HG03378 (cell line): ENCODE measurements around the gene ELP2.
"Not testable (repeated sequence)": the region's sequence is repeated elsewhere in the genome, so short reads cannot be mapped to it uniquely, and the experiment has no call there.

Source experiments
- ATAC-seq: cut with Tn5 transposase; IDR thresholded peaks from one replicate; pipeline ENCODE4 v1.9.1; 2021; ENCODE audit warnings: mild to moderate bottlenecking, moderate library complexity; ENCODE audit not compliant: unreplicated experiment

The ELP2 gene

DNA sequence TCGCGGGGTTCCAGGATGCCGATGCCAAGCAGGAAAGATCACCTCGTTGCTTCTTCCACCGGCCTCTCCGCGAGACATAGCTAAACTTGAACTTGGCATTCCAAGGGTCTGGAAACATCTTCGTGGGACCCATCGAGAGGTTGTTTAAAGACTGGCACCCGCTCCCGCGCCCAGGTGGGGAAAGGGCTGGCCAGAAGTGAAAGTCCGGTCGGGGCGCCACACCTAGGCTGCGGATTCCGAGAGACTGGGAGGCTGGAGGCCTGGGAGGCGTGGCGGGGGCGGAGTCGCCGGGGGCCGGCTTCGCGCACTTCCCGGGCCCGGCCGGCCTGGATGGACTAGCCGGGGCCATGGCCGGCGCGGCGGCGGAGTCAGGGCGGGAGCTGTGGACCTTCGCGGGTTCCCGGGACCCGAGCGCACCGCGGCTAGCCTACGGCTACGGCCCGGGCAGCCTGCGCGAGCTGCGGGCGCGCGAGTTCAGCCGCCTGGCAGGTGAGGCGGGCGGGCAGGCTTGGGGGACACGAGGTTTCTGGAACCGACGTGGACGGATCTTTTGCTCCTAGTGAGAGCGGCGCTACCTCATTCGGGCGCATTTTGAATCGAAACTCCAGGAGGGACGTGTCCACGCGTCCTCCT is 57.6 kb downstream of the ELP2 start, which contains the start of gene MOCOS:
Gene MOCOS (plus strand): TSS at position 305 of the 633 bp plus-strand sequence. CDS start 43 bp downstream, at position 348.
- peak; percentile 64 for ATAC-seq

DNA sequence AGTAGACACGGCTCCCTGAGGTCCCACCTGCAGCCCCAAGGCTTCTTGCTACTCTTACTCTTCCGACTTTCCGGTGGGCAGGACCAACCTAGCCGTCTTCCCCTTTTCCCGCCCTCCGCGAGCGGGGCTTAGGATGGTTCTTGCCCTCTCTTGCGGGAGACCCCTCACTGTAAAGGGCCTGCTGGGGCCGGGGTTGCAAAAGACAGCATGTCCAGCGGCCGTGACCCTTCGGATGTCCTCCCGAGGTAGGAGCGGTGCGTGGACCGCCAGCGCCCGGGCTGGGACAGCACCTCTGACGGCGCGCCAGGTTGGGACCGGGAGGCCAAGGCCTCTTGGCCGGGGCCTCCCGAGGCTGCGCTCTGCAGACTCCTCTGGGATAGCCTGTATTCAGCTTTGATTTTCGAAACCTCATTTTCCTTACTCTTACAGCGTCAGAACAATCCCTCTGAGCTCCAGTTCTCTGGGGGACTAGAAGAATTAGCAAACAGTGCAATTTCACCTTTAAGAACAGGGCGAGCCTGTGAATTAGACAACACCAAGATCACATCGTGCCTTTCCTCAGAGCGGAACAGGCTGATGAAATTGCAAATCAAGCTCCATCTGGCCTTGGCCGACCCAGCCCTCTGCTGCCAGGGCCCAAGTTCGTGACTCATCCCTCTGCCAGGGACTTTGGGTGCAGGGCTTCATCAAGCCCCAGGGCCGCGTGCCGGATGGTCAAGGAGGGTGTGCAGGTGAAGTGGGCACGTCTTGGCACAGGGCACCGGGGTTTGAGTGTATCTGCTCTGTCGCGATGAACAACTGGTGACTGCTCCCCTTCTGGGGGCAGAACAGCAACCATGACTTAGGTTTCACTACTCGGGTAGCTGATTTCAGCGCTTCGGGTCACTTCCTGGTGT is 58.4 kb downstream of the ELP2 start:
- ATAC-seq = no peak

DNA sequence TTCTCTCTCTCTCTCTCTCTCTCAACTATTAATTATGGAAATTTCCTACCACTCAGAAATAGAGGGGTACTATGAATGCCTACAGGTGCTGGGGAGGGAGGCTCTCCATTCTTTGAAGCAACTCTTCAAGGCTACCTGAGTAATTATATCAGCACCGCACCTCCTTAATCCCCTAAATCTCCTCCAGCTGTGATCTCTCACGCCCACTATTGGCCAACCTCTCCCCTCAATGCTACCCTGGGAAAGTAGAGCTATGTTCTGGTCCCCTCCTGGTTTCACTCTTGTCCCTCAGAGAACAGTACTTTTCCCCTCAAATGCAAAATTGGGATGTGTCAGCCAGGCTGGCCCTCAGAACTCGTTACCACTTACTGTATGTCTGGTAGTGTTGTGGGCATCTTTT is 59.2 kb downstream of the ELP2 start:
- ATAC-seq = no peak

GRCh38 chr18:36189486-36189885 is 59.8 kb downstream of the ELP2 start:
- no peak for ATAC-seq

DNA sequence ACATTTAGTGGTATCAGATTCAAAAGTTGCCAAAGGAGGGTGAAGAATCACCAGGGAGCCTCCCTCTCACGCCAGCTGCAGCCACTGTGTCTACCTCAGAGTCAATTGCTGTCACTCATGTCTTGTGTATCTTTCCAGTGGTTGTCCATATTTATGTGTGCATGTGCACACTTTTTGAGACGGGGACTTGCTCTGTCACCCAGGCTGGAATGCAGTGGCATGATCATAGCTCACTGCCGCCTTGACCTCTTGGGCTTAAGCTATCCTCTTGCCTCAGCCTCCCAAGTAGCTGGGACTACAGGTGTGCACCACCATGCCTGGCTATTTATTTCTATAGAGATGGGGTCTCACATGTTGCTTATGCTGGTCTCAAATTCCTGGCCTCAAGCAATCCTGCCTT is 61.6 kb downstream of the ELP2 start:
- ATAC-seq = no peak

DNA sequence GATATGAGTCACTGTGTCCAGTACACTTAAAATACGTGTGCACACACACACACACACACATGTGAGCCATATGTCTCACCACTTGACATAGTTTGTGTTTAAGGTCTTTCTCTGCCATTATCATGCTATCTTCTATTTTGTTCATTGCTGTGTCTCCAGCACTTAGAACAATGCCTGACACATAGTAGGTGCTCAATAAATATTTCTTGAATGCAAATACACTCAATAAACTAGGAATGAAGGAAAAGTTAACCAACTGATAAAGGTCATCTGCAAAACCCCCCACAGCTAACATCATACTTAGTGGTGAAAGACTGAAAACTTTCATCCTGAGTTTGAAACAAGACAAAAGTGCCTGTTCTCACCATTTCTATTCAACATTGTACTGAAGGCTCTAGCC is 62.0 kb downstream of the ELP2 start:
- no peak for ATAC-seq

GRCh38 chr18:36194600-36195315 is 65.1 kb downstream of the ELP2 start:
- ATAC-seq = no peak

GRCh38 chr18:36195427-36196122 is 65.9 kb downstream of the ELP2 start:
- ATAC-seq = no peak

DNA sequence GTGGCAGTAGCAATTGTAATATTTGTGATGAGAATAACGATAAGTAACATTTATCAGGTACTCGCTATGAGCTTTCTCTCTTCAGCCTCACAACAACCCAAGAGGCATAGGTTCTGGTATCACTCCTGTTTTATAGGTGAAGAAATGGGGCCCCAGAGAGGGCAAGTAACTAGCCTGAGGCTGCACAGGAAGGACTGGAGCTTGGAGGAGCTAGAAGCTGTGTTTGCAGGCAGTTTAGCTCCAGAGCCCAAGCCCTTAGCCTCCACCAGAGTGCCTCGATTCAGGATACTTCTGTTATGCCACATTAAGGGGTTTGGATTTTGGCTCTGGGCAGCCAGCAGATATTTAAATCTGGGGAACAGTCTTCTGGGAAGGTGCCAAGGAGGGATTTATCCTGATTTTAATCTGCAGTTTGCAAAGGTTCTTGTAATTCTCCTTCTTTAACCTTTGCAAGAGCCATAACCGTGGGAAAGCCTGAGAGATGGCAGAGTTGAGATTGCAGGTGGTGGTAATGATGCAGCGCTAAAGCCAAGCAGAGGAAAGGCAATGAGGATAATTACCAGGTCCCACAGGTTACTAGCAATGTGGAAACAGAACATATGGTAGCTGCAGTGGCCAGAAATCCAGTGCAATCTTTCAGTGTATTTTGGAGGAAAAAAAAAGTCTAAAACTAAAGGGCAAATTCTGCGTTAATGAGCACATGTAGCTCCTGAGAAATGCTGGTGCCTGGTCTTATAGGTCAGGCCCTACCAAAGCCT is 66.7 kb downstream of the ELP2 start:
- no peak for ATAC-seq

- no peak for ATAC-seq
Measured at GRCh38 chr18:36197511-36198166, 67.9 kb downstream of the ELP2 start.

DNA sequence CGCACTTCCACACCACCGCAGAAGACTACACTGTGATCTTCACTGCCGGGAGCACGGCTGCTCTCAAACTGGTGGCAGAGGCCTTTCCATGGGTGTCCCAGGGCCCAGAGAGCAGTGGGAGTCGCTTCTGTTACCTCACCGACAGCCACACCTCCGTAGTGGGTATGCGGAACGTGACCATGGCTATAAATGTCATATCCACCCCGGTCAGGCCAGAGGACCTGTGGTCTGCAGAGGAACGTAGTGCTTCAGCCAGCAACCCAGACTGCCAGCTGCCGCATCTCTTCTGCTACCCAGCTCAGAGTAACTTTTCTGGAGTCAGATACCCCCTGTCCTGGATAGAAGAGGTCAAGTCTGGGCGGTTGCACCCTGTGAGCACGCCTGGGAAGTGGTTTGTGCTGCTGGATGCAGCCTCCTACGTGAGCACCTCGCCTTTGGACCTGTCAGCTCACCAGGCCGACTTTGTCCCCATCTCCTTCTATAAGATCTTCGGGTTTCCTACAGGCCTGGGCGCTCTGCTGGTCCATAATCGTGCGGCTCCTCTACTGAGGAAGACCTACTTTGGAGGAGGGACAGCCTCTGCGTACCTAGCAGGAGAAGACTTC is 70.1 kb downstream of the ELP2 start:
- ATAC-seq = no peak

DNA sequence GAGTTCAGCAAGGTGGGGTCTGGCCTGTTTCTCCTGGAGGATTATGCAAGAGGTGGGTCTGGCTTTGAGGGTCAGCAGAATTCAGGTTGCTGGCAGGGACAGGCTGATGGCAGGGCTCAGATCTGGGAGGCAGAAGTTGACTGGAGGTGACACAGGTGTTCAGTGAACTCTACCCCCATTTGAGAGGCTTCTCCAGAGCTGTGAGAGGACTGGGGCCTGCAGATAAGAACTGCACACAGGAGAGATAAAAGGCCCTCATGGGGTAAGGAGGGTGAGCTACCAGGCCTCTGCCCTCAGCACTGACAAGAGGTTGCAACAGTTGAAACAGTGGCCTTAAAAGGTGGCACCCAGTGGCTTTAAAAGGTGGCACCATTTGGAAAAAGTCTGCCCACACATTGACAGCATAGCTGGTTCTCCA is 70.7 kb downstream of the ELP2 start:
- ATAC-seq = no peak

DNA sequence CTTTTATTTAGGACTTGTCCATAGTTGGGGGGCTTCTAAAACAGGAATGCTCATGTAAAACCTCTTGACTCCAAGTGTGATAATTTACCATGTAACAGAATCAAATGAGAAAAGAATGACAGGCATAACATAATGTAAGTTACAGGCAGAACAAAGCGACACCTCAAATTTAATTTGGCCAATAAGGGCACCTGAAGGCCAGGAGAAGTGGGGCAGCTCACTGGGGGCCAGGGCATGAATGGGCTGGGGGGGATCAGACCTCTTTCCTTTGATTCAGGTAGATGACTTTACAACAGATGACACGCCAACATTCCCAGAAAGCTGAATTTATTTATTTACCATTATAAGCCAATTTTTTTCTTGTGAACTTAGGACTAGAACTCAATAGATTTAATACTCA is 72.1 kb downstream of the ELP2 start:
- ATAC-seq = no peak

DNA sequence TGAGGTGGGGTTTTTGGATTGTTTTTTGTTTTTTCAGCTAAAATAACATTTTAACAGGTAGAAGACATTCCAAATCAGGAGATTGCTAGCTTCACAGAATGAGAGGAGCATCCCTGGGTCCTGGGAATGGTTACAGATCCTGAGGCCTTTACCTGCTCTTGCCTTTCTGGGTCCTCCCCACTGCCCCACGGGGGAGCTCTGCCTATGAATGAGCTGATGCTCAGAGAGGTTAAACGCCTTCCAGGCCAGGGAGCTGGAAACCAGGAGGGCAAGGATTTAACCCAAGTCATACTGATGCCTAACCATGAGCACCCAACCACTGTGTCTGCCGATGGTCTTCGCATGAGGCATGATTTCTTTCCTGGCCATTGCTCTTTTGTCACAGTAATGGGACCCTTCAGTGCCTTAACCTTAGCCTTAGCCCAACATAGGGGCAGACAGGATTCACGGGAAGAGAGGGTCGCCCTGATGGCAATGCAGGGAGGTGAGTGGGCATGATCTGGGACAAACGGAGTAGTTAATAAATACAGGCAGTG is 73.7 kb downstream of the ELP2 start:
- ATAC-seq = no peak

DNA sequence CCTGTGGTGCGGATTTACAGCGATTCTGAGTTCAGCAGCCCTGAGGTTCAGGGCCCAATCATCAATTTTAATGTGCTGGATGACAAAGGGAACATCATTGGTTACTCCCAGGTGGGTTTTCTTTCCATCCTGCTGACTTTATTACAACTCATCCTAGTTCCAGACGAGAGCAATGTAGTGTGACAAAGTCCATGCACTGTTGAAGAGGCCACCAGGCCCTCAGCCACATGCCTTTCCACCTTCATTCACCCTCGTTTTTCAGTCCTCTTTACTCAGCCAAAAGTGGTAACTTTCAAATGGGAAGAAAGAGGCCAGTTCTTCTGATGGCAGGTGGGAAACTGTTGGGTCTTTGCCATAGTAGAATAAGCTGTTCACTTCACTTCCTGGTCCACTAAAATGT is 75.5 kb downstream of the ELP2 start:
- no peak for ATAC-seq

GRCh38 chr18:36207303-36207702 is 77.6 kb downstream of the ELP2 start:
- ATAC-seq = no peak

GRCh38 chr18:36207969-36208368 is 78.3 kb downstream of the ELP2 start:
- ATAC-seq = not testable (repeated sequence)

DNA sequence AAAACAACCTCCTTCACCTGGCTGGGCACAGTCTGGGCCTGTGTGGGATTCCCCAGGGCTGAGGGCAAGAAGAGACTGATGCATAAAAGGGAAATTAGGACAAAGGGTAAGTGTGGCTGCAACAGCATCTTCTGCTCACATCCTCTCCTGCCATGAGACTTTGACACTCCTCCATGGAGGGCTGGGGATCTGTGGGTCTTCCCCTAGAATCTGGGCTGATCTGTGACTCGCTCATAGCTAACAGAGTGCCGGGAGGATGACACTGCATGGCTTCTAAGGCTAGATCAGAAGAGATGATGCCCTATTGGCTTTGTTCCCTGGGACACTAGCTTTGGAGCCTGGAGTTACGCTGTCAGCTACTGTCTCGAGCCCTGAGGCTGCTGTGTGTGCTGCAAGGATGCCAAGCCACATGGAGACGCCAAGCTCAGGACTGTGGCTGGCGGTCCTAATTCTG is 81.9 kb downstream of the ELP2 start:
- no peak for ATAC-seq
